Ishikawa (cell line): ENCODE data around the gene ADGRE2.

Experiments
- CEBPB ChIP-seq: IDR thresholded peaks from 2 replicates; pipeline ENCODE4 v1.6.1; 2012
- CREB1 ChIP-seq: IDR thresholded peaks from 2 replicates; pipeline ENCODE4 v1.6.1; 2012; ENCODE audit warnings: low read depth
- EGR1 ChIP-seq: IDR thresholded peaks from 2 replicates; pipeline ENCODE4 v1.6.1; 2012
- EP300 ChIP-seq: IDR thresholded peaks from 2 replicates; pipeline ENCODE4 v1.6.1; 2012; ENCODE audit warnings: borderline replicate concordance
- FOXM1 ChIP-seq: IDR thresholded peaks from 2 replicates; pipeline ENCODE4 v1.6.1; 2012; ENCODE audit warnings: low read depth, borderline replicate concordance
- NFIC ChIP-seq: IDR thresholded peaks from 2 replicates; pipeline ENCODE4 v1.6.1; 2012
- RAD21 ChIP-seq: IDR thresholded peaks from 2 replicates; pipeline ENCODE4 v1.6.1; 2012; ENCODE audit warnings: low read depth
- TAF1 ChIP-seq: IDR thresholded peaks from 2 replicates; pipeline ENCODE4 v1.6.1; 2012; ENCODE audit warnings: low read depth, mild to moderate bottlenecking
- TCF12 ChIP-seq: IDR thresholded peaks from 2 replicates; pipeline ENCODE4 v1.6.1; 2012; ENCODE audit warnings: low read depth
- TEAD4 ChIP-seq: IDR thresholded peaks from 2 replicates; pipeline ENCODE4 v1.6.1; 2012
- YY1 ChIP-seq: IDR thresholded peaks from 2 replicates; pipeline ENCODE4 v1.6.1; 2012; ENCODE audit warnings: low read depth
- ZBTB7A ChIP-seq: IDR thresholded peaks from 2 replicates; pipeline ENCODE4 v1.6.1; 2012; ENCODE audit warnings: low read depth
- TF ChIP-seq, protein P1 (sequence below): IDR thresholded peaks from 2 replicates; pipeline ENCODE4 v1.6.1; 2012
- TF ChIP-seq, protein P2 (sequence below): IDR thresholded peaks from 2 replicates; pipeline ENCODE4 v1.6.1; 2012; ENCODE audit warnings: low read depth, mild to moderate bottlenecking
- TF ChIP-seq, protein P3 (sequence below): IDR thresholded peaks from 2 replicates; pipeline ENCODE4 v1.6.1; 2012

ADGRE2 gene

DNA sequence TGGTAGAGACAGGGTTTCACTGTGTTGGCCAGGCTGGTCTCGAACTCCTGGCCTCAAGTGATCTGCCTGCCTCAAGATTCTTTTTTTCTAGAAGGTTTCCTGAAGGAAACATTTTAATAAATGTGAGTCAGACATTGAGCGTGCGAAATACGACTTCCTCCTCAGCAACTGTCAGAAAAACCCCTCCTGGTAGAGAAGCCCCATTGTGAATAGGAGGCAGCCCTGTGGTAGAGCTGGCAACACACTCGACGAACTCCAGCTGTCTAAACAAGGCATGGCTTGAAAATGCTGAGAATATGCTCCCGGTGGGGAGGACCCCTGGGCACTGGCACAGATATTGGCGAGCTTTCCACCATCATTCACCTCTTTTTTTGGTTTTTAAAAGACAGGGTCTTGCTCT, 78.7 kb downstream of the ADGRE2 start:
- TF ChIP-seq RAD21: no peak
- no peak for TF ChIP-seq YY1
- no peak for TF ChIP-seq CREB1
- TF ChIP-seq FOXM1: no peak
- TF ChIP-seq, protein P1, sequence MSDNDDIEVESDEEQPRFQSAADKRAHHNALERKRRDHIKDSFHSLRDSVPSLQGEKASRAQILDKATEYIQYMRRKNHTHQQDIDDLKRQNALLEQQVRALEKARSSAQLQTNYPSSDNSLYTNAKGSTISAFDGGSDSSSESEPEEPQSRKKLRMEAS: no peak
- TF ChIP-seq EP300: no peak
- TF ChIP-seq, protein P2, sequence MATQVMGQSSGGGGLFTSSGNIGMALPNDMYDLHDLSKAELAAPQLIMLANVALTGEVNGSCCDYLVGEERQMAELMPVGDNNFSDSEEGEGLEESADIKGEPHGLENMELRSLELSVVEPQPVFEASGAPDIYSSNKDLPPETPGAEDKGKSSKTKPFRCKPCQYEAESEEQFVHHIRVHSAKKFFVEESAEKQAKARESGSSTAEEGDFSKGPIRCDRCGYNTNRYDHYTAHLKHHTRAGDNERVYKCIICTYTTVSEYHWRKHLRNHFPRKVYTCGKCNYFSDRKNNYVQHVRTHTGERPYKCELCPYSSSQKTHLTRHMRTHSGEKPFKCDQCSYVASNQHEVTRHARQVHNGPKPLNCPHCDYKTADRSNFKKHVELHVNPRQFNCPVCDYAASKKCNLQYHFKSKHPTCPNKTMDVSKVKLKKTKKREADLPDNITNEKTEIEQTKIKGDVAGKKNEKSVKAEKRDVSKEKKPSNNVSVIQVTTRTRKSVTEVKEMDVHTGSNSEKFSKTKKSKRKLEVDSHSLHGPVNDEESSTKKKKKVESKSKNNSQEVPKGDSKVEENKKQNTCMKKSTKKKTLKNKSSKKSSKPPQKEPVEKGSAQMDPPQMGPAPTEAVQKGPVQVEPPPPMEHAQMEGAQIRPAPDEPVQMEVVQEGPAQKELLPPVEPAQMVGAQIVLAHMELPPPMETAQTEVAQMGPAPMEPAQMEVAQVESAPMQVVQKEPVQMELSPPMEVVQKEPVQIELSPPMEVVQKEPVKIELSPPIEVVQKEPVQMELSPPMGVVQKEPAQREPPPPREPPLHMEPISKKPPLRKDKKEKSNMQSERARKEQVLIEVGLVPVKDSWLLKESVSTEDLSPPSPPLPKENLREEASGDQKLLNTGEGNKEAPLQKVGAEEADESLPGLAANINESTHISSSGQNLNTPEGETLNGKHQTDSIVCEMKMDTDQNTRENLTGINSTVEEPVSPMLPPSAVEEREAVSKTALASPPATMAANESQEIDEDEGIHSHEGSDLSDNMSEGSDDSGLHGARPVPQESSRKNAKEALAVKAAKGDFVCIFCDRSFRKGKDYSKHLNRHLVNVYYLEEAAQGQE: no peak
- no peak for TF ChIP-seq CEBPB
- TF ChIP-seq TCF12: no peak

DNA sequence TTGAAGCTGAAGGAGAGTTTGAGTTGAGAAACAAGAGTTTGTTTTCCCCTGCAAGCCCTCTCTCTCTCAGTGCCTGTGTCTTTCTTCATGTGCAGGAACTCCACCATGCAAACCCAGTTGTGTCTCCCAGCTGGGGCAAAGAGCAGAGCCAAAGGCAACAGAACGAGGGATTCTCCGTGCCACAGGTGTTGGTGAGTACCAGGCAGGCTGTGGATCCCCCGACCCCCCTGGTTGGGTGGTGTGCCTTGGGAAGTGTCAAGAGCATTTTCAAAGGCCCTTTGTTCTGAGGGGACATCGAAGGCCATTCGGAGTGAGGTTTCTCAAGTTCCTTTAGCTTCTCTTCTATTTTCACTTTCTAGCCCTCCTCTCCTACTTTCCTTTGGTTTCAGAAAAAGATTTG, 82.9 kb downstream of the ADGRE2 start:
- TF ChIP-seq RAD21: no peak
- no peak for TF ChIP-seq EP300
- TF ChIP-seq, protein P2: no peak
- TF ChIP-seq FOXM1: no peak
- TF ChIP-seq, protein P3, sequence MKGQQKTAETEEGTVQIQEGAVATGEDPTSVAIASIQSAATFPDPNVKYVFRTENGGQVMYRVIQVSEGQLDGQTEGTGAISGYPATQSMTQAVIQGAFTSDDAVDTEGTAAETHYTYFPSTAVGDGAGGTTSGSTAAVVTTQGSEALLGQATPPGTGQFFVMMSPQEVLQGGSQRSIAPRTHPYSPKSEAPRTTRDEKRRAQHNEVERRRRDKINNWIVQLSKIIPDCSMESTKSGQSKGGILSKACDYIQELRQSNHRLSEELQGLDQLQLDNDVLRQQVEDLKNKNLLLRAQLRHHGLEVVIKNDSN: no peak
- TF ChIP-seq NFIC: no peak
- TF ChIP-seq TCF12: no peak
- TF ChIP-seq, protein P1: no peak
- no peak for TF ChIP-seq YY1
- no peak for TF ChIP-seq CREB1
- no peak for TF ChIP-seq CEBPB
- TF ChIP-seq ZBTB7A: no peak
- TF ChIP-seq TEAD4: no peak
- TF ChIP-seq TAF1: no peak
- no peak for TF ChIP-seq EGR1

DNA sequence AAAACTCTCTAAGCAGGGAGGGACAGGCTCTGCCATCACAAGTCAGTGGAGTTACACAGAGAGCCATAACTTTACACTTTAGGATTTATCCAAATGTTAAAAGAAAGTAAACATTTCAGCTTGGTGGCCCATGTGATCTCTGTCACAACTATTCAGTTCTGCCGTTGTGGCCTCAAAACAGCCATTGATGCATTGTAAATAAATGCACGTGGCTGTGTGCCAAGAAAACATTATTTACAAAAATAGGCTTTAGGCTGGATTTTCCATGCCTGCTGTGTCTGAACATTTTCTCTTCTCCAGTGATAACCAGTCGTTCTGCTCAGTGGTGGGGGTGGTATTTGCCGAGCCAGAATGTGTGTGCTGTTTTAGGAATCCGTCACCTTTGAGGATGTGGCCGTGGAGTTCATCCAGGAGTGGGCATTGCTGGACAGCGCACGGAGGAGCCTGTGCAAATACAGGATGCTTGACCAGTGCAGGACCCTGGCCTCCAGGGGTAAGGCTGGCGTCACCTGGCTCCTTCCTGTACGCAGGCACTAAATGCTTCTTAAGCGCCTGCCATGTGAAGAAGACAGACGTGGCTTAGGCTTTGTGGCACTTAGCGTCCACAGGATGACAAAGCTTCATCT, 83.6 kb downstream of the ADGRE2 start:
- TF ChIP-seq CEBPB (no peak), TCF12 (no peak), YY1 (no peak), NFIC (no peak)
- TF ChIP-seq, protein P2: peak; percentile 57; the same call in 1 of the 2 replicates
- TF ChIP-seq, protein P1: no peak

DNA sequence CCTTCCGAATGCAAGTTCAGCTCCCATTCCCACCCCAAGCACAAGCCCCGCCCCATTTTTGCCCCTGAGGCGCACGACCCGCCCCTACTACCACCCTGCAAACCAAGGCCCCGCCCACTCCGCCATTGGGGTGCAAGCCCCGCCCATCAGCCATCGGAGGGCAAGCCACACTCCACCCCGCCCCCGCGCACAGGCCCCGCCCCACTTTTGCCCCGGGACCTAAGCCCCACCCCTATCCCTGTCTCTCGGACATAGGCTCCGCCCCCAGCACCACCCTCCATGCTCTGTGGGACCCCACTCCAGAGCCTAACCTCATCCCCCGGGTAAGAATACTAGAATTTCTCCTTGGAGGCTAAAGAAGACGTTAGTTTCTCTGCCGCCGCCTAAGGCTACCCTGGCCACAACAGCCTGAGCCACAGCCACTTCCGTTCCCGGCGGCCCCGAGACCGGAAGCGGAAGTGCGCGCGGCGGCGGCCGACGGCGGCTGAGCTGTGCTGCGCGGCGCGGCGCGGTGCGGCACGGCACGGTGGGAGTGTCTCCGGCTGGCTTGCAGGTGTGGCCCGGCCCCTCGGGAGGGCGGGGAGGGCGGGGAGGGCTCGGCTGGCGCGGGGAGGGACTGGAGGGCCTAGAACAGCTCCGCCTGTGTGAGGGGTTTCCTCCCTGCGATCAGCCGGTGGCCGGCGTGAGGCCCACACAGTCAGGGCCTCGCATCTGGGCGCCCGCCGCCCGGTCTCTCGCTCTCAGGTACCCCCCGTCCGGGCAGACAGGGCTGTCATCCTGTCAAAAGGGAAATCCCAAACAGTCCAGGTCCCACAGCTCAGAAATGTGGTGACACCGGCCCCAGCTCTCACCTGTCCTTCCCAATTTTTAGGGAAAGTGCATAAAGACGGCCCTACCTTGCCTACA, 88.5 kb downstream of the ADGRE2 start, which contains the start of gene ZNF333:
Gene ZNF333 (plus strand): TSS at position 451 of the 906 bp plus-strand sequence. CDS start 3,444 bp downstream, outside the sequence.
- TF ChIP-seq, protein P3: 0 out of 2 replicates have a peak, but pooled peaks have one; percentile 27
- TF ChIP-seq CREB1 (no peak), TAF1 (peak; percentile 30; the same call in 1 of the 2 replicates), ZBTB7A (no peak), YY1 (0 out of 2 replicates have a peak, but pooled peaks have one; percentile 26), NFIC (no peak), FOXM1 (no peak), EP300 (no peak)
- TF ChIP-seq, protein P2: no peak
